Stimulated activated CD8-positive, alpha-beta memory T cell treated with anti-CD3 and anti-CD28 coated beads, Interleukin-7, amount 100 ng/mL, for 1 hour (primary cell): ENCODE measurements around the gene RAI2.

Source experiments
- DNase-seq, 2 donors: peaks; one replicate each; pipeline ENCODE4 v3.0.0-alpha.2; 2020; ENCODE audit warnings: low read depth in 2 of 2

The RAI2 gene

GRCh38 chrX:17829566-17829965, 31.5 kb downstream of the RAI2 start:
- no peak for DNase-seq

- DNase-seq = no peak
Measured at GRCh38 chrX:17828171-17828570, 32.9 kb downstream of the RAI2 start.

- DNase-seq = no peak
Measured at GRCh38 chrX:17826609-17827496, 34.2 kb downstream of the RAI2 start.

GRCh38 chrX:17824980-17825379, 36.1 kb downstream of the RAI2 start:
- no peak for DNase-seq

GRCh38 chrX:17822351-17822750, 38.7 kb downstream of the RAI2 start:
- DNase-seq = no peak

GRCh38 chrX:17820100-17820499, 41.0 kb downstream of the RAI2 start:
- DNase-seq = no peak

GRCh38 chrX:17818726-17819125, 42.4 kb downstream of the RAI2 start:
- DNase-seq = no peak

- DNase-seq = no peak
Measured at GRCh38 chrX:17817251-17817650, 43.8 kb downstream of the RAI2 start.

- DNase-seq = no peak
Measured at GRCh38 chrX:17814557-17814956, 46.5 kb downstream of the RAI2 start.

GRCh38 chrX:17814059-17814458, 47.0 kb downstream of the RAI2 start:
- no peak for DNase-seq

GRCh38 chrX:17813277-17813676, 47.8 kb downstream of the RAI2 start:
- DNase-seq = no peak

- no peak for DNase-seq
Measured at GRCh38 chrX:17812763-17813162, 48.3 kb downstream of the RAI2 start.

- DNase-seq = no peak
Measured at GRCh38 chrX:17809984-17810383, 51.1 kb downstream of the RAI2 start.

GRCh38 chrX:17809273-17809672, 51.8 kb downstream of the RAI2 start:
- no peak for DNase-seq

GRCh38 chrX:17805120-17805519, 56.0 kb downstream of the RAI2 start:
- no peak for DNase-seq

- DNase-seq = no peak
Measured at GRCh38 chrX:17803449-17803848, 57.6 kb downstream of the RAI2 start.

GRCh38 chrX:17802756-17803155, 58.3 kb downstream of the RAI2 start:
- no peak for DNase-seq

- no peak for DNase-seq
Measured at GRCh38 chrX:17801431-17801830, 59.7 kb downstream of the RAI2 start.

GRCh38 chrX:17798921-17799320, 62.2 kb downstream of the RAI2 start:
- no peak for DNase-seq

- DNase-seq = no peak
Measured at GRCh38 chrX:17792826-17793225, 68.3 kb downstream of the RAI2 start.

- DNase-seq = no peak
Measured at GRCh38 chrX:17788956-17789562, 72.0 kb downstream of the RAI2 start.

GRCh38 chrX:17788439-17788838, 72.7 kb downstream of the RAI2 start:
- DNase-seq = no peak

- no peak for DNase-seq
Measured at GRCh38 chrX:17787557-17787956, 73.5 kb downstream of the RAI2 start.
